Measurements from ENCODE around the gene P2RY6.

Gene P2RY6

DNA sequence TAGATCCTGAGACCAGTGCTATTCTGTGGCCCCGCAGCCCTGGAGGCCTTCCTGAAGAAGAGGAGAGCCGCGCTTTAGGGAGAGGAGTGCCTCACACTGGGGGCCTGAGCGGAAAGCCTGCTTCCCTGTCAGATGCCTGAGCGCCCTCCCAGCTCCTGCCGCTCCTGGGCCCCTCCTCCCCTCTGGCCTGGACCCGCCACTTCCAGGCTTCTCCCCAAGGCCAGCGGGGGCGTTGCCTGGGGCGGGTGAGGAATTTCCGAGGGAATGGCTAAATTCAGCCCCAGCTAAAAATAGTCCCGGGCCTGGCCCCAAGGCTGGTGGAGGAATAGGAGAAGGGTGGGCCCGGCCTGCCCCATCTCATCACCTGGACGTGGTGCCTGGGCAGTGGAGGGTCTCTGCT lies 51.3 kb downstream of the P2RY6 start:
- no peak for TF ChIP-seq EP300 (IDR thresholded peaks at IDR 0.05; ENCODE audit: borderline replicate concordance)
- TF ChIP-seq EGR1 (IDR thresholded peaks at IDR 0.05), result 0 out of 2 replicates have a peak, but pooled peaks have one; percentile 35

DNA sequence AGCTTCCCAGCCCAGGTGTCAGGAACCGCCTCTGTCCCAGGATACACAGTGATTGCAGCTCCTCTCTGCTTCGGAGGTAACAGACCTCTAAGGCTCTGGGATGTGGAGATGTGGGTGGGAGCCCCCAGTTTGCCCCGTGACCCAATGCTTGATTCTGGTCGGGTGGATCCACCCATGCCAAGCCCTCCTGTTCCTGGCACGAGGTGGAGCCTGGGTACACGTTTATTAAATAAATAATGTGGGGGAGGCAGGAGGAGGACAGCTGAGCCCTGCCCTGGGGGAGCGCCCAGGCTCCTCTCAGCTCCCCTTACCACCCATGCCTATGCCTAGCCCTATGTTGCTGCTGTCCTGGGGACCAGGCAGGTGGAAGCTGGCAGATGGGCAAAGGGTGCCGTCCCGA lies 52.0 kb downstream of the P2RY6 start:
- TF ChIP-seq TEAD4 (IDR thresholded peaks at IDR 0.05) (no peak), EP300 (IDR thresholded peaks at IDR 0.05; ENCODE audit: borderline replicate concordance) (no peak), YY1 (IDR thresholded peaks at IDR 0.05; ENCODE audit: low read depth) (no peak), FOXM1 (IDR thresholded peaks at IDR 0.05; ENCODE audit: borderline replicate concordance, low read depth) (no peak), RAD21 (IDR thresholded peaks at IDR 0.05; ENCODE audit: low read depth) (no peak), TCF12 (IDR thresholded peaks at IDR 0.05; ENCODE audit: low read depth) (no peak), CREB1 (IDR thresholded peaks at IDR 0.05; ENCODE audit: low read depth) (no peak), TAF1 (IDR thresholded peaks at IDR 0.05; ENCODE audit: low read depth) (no peak), ZBTB7A (IDR thresholded peaks at IDR 0.05; ENCODE audit: low read depth) (no peak)
- TF ChIP-seq, protein P1, sequence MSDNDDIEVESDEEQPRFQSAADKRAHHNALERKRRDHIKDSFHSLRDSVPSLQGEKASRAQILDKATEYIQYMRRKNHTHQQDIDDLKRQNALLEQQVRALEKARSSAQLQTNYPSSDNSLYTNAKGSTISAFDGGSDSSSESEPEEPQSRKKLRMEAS (IDR thresholded peaks at IDR 0.05), result no peak
- TF ChIP-seq, protein P2, sequence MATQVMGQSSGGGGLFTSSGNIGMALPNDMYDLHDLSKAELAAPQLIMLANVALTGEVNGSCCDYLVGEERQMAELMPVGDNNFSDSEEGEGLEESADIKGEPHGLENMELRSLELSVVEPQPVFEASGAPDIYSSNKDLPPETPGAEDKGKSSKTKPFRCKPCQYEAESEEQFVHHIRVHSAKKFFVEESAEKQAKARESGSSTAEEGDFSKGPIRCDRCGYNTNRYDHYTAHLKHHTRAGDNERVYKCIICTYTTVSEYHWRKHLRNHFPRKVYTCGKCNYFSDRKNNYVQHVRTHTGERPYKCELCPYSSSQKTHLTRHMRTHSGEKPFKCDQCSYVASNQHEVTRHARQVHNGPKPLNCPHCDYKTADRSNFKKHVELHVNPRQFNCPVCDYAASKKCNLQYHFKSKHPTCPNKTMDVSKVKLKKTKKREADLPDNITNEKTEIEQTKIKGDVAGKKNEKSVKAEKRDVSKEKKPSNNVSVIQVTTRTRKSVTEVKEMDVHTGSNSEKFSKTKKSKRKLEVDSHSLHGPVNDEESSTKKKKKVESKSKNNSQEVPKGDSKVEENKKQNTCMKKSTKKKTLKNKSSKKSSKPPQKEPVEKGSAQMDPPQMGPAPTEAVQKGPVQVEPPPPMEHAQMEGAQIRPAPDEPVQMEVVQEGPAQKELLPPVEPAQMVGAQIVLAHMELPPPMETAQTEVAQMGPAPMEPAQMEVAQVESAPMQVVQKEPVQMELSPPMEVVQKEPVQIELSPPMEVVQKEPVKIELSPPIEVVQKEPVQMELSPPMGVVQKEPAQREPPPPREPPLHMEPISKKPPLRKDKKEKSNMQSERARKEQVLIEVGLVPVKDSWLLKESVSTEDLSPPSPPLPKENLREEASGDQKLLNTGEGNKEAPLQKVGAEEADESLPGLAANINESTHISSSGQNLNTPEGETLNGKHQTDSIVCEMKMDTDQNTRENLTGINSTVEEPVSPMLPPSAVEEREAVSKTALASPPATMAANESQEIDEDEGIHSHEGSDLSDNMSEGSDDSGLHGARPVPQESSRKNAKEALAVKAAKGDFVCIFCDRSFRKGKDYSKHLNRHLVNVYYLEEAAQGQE (IDR thresholded peaks at IDR 0.05; ENCODE audit: low read depth), result no peak

DNA sequence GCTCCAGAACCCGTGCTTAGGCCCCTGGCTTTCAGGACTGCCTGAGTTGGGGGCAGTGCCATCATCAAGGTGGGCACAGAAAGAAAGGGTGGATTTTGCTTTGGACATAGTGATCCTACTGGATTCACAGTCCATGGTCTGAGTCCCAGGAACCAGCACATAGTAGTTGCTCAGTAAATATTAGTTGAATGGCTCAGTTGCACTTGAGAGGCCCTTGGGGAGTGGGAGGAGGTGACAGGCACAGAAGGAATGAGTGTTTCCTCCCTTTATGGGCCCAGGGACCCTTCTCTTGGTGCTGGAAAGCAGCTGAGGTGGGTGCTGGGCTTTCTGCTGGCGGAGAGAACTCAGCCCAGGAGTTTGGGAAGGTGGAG lies 52.5 kb downstream of the P2RY6 start:
- TF ChIP-seq EGR1 (IDR thresholded peaks at IDR 0.05), result no peak
- TF ChIP-seq FOXM1 (IDR thresholded peaks at IDR 0.05; ENCODE audit: borderline replicate concordance, low read depth), result no peak
- TF ChIP-seq CREB1 (IDR thresholded peaks at IDR 0.05; ENCODE audit: low read depth), result no peak
- TF ChIP-seq, protein P3, sequence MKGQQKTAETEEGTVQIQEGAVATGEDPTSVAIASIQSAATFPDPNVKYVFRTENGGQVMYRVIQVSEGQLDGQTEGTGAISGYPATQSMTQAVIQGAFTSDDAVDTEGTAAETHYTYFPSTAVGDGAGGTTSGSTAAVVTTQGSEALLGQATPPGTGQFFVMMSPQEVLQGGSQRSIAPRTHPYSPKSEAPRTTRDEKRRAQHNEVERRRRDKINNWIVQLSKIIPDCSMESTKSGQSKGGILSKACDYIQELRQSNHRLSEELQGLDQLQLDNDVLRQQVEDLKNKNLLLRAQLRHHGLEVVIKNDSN (IDR thresholded peaks at IDR 0.05), result no peak
- no peak for TF ChIP-seq ZBTB7A (IDR thresholded peaks at IDR 0.05; ENCODE audit: low read depth)
- TF ChIP-seq, protein P1 (IDR thresholded peaks at IDR 0.05), result no peak
- TF ChIP-seq TAF1 (IDR thresholded peaks at IDR 0.05; ENCODE audit: low read depth), result no peak
- TF ChIP-seq TCF12 (IDR thresholded peaks at IDR 0.05; ENCODE audit: low read depth), result no peak
- TF ChIP-seq RAD21 (IDR thresholded peaks at IDR 0.05; ENCODE audit: low read depth), result no peak
- no peak for TF ChIP-seq CEBPB (IDR thresholded peaks at IDR 0.05)
- TF ChIP-seq TEAD4 (IDR thresholded peaks at IDR 0.05), result no peak
- TF ChIP-seq YY1 (IDR thresholded peaks at IDR 0.05; ENCODE audit: low read depth), result no peak
- TF ChIP-seq, protein P2 (IDR thresholded peaks at IDR 0.05; ENCODE audit: low read depth), result no peak
- no peak for TF ChIP-seq EP300 (IDR thresholded peaks at IDR 0.05; ENCODE audit: borderline replicate concordance)
- no peak for TF ChIP-seq NFIC (IDR thresholded peaks at IDR 0.05)

DNA sequence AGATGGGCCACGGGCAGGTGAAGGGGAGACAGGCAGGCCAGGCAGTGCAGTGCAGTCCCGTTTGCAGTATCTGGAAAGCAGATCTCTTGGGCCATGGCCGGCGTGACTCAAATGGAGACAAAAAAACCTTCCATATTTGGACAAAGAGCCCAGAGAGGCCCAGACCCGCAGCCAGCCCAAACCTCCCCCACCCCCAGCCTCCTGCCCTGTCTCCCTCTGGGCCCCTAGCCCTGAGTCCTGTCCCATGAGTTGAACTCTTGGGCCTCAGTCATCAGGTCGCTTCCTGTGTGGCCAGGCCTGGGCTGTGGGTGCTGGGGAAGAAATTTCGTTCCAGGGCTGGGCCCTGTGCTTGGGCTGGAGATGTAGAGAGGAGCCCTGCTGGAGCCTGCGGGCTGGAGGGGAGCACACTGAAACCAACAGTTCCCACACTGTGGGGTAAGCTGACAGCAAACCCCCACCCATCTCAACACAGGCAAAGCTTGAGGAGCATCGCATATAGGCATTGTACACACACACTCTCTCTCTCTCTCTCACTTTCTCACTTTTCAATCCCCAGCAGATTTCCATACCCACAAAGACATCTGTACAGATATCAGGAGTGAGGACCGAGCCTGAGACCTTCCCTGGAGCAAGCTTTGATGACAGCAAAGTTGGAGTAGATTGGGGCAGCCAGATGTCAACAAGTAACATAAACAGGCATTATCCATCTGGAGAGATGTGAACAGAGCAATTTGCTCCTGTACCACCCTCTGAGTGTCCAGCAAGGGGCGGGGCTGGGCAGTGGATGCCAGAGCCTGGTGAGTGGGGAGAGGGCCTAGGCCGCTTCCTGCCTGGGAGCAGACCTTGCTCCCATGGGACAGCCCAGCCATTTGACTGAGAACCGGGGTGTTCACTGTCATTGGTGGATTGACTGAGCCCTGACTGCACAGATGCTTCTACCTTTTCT lies 53.2 kb downstream of the P2RY6 start:
- no peak for TF ChIP-seq TEAD4 (IDR thresholded peaks at IDR 0.05)
- TF ChIP-seq EGR1 (IDR thresholded peaks at IDR 0.05), result no peak
- TF ChIP-seq ZBTB7A (IDR thresholded peaks at IDR 0.05; ENCODE audit: low read depth), result no peak
- TF ChIP-seq FOXM1 (IDR thresholded peaks at IDR 0.05; ENCODE audit: borderline replicate concordance, low read depth), result no peak
- no peak for TF ChIP-seq NFIC (IDR thresholded peaks at IDR 0.05)
- TF ChIP-seq, protein P1 (IDR thresholded peaks at IDR 0.05), result no peak
- TF ChIP-seq TCF12 (IDR thresholded peaks at IDR 0.05; ENCODE audit: low read depth), result no peak
- no peak for TF ChIP-seq CREB1 (IDR thresholded peaks at IDR 0.05; ENCODE audit: low read depth)
- no peak for TF ChIP-seq CEBPB (IDR thresholded peaks at IDR 0.05)
- TF ChIP-seq, protein P3 (IDR thresholded peaks at IDR 0.05), result no peak
- no peak for TF ChIP-seq RAD21 (IDR thresholded peaks at IDR 0.05; ENCODE audit: low read depth)
- no peak for TF ChIP-seq YY1 (IDR thresholded peaks at IDR 0.05; ENCODE audit: low read depth)
- no peak for TF ChIP-seq EP300 (IDR thresholded peaks at IDR 0.05; ENCODE audit: borderline replicate concordance)
- no peak for TF ChIP-seq TAF1 (IDR thresholded peaks at IDR 0.05; ENCODE audit: low read depth)
- TF ChIP-seq, protein P2 (IDR thresholded peaks at IDR 0.05; ENCODE audit: low read depth), result no peak

All from Ishikawa (cell line).